ENCODE data around the gene SPACA9. TPM values are rescaled to one million over a fixed set of nuclear protein-coding genes. Genes with fewer than 3 reads are reported as not detected.

The SPACA9 gene
- total and polyA plus RNA-seq, 8 donors, result 1.0 to 3.6 (median 2.2) TPM

GRCh38 chr9:132939169-132939568 is 60.5 kb downstream of the SPACA9 start:
- peak; percentile 56 to 78 (median 69) for ATAC-seq
- no peak overlapping the region for H3K27ac ChIP-seq
- DNase-seq, result peak in 1 of 6 donors; percentile 17
- H3K27me3 ChIP-seq, result no peaks in the 10 kb centered on the region
- no peak overlapping the region for H3K4me3 ChIP-seq
- peaks cover 12 to 28% (median 15%) of the 10 kb centered on the region in 3 donors for H3K4me1 ChIP-seq
- no peaks in the 10 kb centered on the region for H3K9me3 ChIP-seq
- H3K36me3 ChIP-seq, result no peaks in the 10 kb centered on the region
- no peak for FAIRE-seq
- WGBS, 2 donors, result 46 to 55% methylated on average over 1 of the region's 1 CpG
- TF ChIP-seq, protein P1, sequence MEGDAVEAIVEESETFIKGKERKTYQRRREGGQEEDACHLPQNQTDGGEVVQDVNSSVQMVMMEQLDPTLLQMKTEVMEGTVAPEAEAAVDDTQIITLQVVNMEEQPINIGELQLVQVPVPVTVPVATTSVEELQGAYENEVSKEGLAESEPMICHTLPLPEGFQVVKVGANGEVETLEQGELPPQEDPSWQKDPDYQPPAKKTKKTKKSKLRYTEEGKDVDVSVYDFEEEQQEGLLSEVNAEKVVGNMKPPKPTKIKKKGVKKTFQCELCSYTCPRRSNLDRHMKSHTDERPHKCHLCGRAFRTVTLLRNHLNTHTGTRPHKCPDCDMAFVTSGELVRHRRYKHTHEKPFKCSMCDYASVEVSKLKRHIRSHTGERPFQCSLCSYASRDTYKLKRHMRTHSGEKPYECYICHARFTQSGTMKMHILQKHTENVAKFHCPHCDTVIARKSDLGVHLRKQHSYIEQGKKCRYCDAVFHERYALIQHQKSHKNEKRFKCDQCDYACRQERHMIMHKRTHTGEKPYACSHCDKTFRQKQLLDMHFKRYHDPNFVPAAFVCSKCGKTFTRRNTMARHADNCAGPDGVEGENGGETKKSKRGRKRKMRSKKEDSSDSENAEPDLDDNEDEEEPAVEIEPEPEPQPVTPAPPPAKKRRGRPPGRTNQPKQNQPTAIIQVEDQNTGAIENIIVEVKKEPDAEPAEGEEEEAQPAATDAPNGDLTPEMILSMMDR (IDR thresholded peaks at IDR 0.05), result no peak
- intact Hi-C loops (cut with DNase I), result no loop called here

Other genes with a start within 250 kb of the SPACA9 start
- gene DDX31, start 208.9 kb upstream of the SPACA9 start, total RNA-seq, result 1 to 10 TPM; 4.9 to 8.2 (median 7.6) TPM
- gene DDX31, start 208.9 kb upstream of the SPACA9 start, polyA plus RNA-seq, result 10 to 100 TPM in 1 of 2 donors, 1 to 10 TPM in 1; 7.7 to 17.0 TPM
- gene GTF3C4, start 208.4 kb upstream of the SPACA9 start, total RNA-seq, result 1 to 10 TPM; 4.0 to 8.0 (median 6.1) TPM
- 1 to 10 TPM; 1.6 to 3.5 TPM for gene GTF3C4, start 208.4 kb upstream of the SPACA9 start, polyA plus RNA-seq
- under 1 TPM; 0.19 to 0.83 (median 0.67) TPM for gene AK8, start 614 bp upstream of the SPACA9 start, total RNA-seq
- 1 to 10 TPM in 1 of 2 donors, under 1 TPM in 1; 0.53 to 1.0 TPM for gene AK8, start 614 bp upstream of the SPACA9 start, polyA plus RNA-seq
- gene TSC1, start 65.7 kb downstream of the SPACA9 start, total RNA-seq, result 10 to 100 TPM; 17.1 to 34.5 (median 21.5) TPM
- 10 to 100 TPM; 17.9 to 19.7 TPM for gene TSC1, start 65.7 kb downstream of the SPACA9 start, polyA plus RNA-seq
- under 1 TPM in 2 of 6 donors, not detected in 4; 0.09 to 0.31 TPM for gene GFI1B, start 99.8 kb downstream of the SPACA9 start, total RNA-seq
- under 1 TPM in 1 of 2 donors, not detected in 1; 0.14 TPM for gene GFI1B, start 99.8 kb downstream of the SPACA9 start, polyA plus RNA-seq
- gene GTF3C5, start 152.1 kb downstream of the SPACA9 start, total RNA-seq, result 10 to 100 TPM; 17.4 to 33.0 (median 23.2) TPM
- 10 to 100 TPM; 67.2 to 68.5 TPM for gene GTF3C5, start 152.1 kb downstream of the SPACA9 start, polyA plus RNA-seq
- gene CEL, start 183.1 kb downstream of the SPACA9 start, total RNA-seq, result over 10,000 TPM; 11,290 to 24,413 (median 19,239) TPM
- 1,000 to 10,000 TPM; 2,560 to 4,565 TPM for gene CEL, start 183.1 kb downstream of the SPACA9 start, polyA plus RNA-seq
- 10 to 100 TPM; 16.1 to 31.9 (median 20.3) TPM for gene RALGDS, start 242.3 kb downstream of the SPACA9 start, total RNA-seq
- gene RALGDS, start 242.3 kb downstream of the SPACA9 start, polyA plus RNA-seq, result 10 to 100 TPM; 56.0 to 69.7 TPM